ENCODE data around the gene GPR39. TPM values are rescaled to one million over a fixed set of nuclear protein-coding genes. Genes with fewer than 3 reads are reported as not detected.

Gene GPR39
- total RNA-seq, 2 donors from 2014 or later, result 3.6 to 5.3 TPM

DNA sequence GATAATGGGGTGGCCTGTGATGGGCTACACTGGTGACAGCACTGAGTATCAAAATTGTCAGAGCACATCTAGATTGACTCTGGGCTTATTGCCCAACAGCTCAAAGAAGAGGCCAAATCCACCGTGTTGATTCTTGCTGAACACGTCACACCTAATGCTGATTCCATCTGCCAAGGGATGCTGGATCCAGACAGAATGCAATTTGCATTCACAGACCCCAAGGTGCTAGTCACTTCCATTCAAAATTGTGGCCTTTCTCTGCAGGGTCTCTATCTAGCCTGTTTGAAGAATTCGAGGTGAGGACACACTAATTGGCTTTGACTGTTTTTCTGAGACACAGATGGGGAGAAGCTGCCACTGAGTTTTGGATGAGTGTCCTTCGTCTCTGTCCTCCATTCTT is 13.5 kb upstream of the GPR39 start:
- Histone ChIP-seq H3K27ac (no peak overlapping the region), H3K4me3 (no peak overlapping the region), H3K27me3 (replicated peaks; ENCODE audit: insufficient read depth) (no peaks in the 10 kb centered on the region), H3K4me1 (replicated peaks) (no peaks in the 10 kb centered on the region), H3K36me3 (no peaks in the 10 kb centered on the region), H3K9me3 (no peaks in the 10 kb centered on the region)
- 56% methylated on average over 4 of the region's 4 CpGs for WGBS
- TF ChIP-seq POLR2AphosphoS5 (IDR thresholded peaks at IDR 0.05) (no peak), POLR2A (IDR thresholded peaks at IDR 0.05) (no peak)
- TF ChIP-seq, protein P1, sequence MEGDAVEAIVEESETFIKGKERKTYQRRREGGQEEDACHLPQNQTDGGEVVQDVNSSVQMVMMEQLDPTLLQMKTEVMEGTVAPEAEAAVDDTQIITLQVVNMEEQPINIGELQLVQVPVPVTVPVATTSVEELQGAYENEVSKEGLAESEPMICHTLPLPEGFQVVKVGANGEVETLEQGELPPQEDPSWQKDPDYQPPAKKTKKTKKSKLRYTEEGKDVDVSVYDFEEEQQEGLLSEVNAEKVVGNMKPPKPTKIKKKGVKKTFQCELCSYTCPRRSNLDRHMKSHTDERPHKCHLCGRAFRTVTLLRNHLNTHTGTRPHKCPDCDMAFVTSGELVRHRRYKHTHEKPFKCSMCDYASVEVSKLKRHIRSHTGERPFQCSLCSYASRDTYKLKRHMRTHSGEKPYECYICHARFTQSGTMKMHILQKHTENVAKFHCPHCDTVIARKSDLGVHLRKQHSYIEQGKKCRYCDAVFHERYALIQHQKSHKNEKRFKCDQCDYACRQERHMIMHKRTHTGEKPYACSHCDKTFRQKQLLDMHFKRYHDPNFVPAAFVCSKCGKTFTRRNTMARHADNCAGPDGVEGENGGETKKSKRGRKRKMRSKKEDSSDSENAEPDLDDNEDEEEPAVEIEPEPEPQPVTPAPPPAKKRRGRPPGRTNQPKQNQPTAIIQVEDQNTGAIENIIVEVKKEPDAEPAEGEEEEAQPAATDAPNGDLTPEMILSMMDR (IDR thresholded peaks at IDR 0.05), result no peak
- intact Hi-C loops (cut with DNase I), result no loop called here
- no peak for DNase-seq (ENCODE audit: low spot score)

DNA sequence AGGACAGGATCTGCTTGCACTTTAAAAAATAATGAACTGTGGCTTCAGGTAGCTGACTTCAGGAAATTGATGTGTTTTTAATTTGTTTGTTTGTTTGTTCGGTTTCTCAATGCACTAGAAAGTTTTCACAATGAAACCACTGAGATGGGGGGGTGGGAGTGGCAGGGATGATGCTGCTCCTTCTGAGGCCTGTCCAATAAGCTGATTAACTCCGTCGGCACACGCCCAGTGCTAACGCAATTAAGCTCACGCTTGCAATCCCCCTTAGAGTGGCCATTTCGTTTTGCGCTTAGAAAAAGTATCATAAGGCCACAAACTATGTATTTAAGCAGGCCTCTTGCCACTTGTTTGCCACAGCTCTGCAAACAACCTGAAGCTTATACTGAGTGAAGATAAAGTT is 12.5 kb upstream of the GPR39 start:
- no peak overlapping the region for H3K4me3 ChIP-seq
- intact Hi-C loops (cut with DNase I), result no loop called here
- 60% methylated on average over 8 of the region's 8 CpGs for WGBS
- H3K9me3 ChIP-seq, result no peaks in the 10 kb centered on the region
- TF ChIP-seq, protein P1 (IDR thresholded peaks at IDR 0.05), result no peak
- TF ChIP-seq POLR2AphosphoS5 (IDR thresholded peaks at IDR 0.05) (no peak), POLR2A (IDR thresholded peaks at IDR 0.05) (no peak)
- no peaks in the 10 kb centered on the region for H3K27me3 ChIP-seq (replicated peaks; ENCODE audit: insufficient read depth)
- no peak for DNase-seq (ENCODE audit: low spot score)
- no peaks in the 10 kb centered on the region for H3K36me3 ChIP-seq
- H3K4me1 ChIP-seq (replicated peaks), result no peaks in the 10 kb centered on the region
- no peak overlapping the region for H3K27ac ChIP-seq

DNA sequence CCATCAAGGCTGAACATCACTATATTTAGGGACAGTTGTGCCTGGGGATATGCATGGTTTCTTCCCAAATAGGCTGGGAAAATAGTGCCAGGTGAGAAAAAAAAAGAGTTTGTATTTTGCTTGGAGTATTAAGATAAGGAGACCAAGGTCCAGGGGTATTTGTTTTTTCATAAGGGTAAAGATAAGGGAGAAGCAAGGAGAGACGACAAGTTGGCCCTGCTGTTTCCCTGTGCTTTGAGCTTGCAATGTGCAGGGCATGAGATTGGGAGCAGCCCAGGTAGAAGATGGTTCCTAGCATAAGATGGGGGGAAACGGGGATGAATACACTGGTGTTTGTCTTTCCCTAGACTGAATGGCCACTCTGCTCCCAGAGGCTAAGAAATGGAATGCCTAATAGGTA is 8.8 kb upstream of the GPR39 start:
- TF ChIP-seq POLR2AphosphoS5 (IDR thresholded peaks at IDR 0.05) (no peak), POLR2A (IDR thresholded peaks at IDR 0.05) (no peak)
- TF ChIP-seq, protein P1 (IDR thresholded peaks at IDR 0.05), result no peak
- intact Hi-C loops (cut with DNase I), result no loop called here

DNA sequence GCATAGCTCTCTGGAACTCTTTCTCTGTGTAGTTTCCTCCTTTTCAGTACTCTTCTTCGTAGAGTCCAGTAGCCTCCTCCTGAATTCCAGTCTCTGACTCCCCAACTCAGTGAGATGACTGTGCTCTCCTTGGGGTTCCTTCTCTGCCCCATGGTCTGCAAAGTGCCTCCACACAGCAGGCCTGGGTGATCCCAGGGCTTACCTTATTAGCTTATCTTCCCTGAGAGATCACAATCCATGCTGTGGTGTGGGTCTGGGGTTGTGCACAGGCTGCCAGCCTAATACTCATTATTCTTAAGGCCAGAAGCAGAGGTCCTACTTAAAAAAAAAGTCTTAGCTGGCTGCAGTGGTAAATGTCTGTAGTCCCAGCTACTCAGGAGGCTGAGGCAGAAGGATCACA is 4.6 kb upstream of the GPR39 start:
- intact Hi-C loops (cut with DNase I), result no loop called here
- H3K9me3 ChIP-seq, result no peaks in the 10 kb centered on the region
- peaks cover 3% of the 10 kb centered on the region for H3K4me1 ChIP-seq (replicated peaks)
- no peaks in the 10 kb centered on the region for H3K27me3 ChIP-seq (replicated peaks; ENCODE audit: insufficient read depth)
- H3K4me3 ChIP-seq, result no peak overlapping the region
- TF ChIP-seq POLR2AphosphoS5 (IDR thresholded peaks at IDR 0.05), result no peak
- WGBS, result 93% methylated on average over 1 of the region's 1 CpG
- DNase-seq (ENCODE audit: low spot score), result no peak
- H3K36me3 ChIP-seq, result no peaks in the 10 kb centered on the region
- no peak overlapping the region for H3K27ac ChIP-seq

More for the DNA sequence above, 8.8 kb upstream of the GPR39 start:
- Histone ChIP-seq H3K36me3 (no peaks in the 10 kb centered on the region), H3K27me3 (replicated peaks; ENCODE audit: insufficient read depth) (no peaks in the 10 kb centered on the region), H3K4me3 (no peak overlapping the region), H3K9me3 (no peaks in the 10 kb centered on the region), H3K4me1 (replicated peaks) (no peaks in the 10 kb centered on the region), H3K27ac (no peak overlapping the region)
- 52% methylated on average over 2 of the region's 2 CpGs for WGBS
- no peak for DNase-seq (ENCODE audit: low spot score)

DNA sequence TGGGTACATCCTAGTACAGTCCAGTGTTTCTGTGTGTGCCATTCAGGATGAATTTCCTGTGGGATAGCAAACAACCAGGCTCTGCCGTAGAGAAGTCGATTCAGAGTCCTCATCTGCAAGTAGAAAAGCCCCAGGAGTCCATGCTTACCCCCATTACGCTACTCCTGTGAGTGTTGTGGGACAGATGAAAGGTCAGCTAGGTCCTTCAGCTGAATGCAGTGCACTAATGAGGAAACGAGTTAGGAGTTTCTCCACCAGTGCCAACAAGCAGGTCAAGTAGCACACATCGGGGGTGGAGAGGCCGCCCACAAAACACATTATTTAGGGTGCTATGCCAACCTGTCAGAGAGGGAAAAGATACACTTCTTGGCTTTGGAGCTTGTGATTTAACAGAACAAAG is 2.5 kb upstream of the GPR39 start:
- Histone ChIP-seq H3K27ac (no peak overlapping the region), H3K36me3 (no peaks in the 10 kb centered on the region), H3K4me3 (no peak overlapping the region), H3K4me1 (replicated peaks) (peaks cover 3% of the 10 kb centered on the region), H3K9me3 (no peaks in the 10 kb centered on the region), H3K27me3 (replicated peaks; ENCODE audit: insufficient read depth) (no peaks in the 10 kb centered on the region)
- no peak for DNase-seq (ENCODE audit: low spot score)
- intact Hi-C loops (cut with DNase I), result no loop called here
- 89% methylated on average over 6 of the region's 6 CpGs for WGBS
- TF ChIP-seq POLR2AphosphoS5 (IDR thresholded peaks at IDR 0.05) (no peak), POLR2A (IDR thresholded peaks at IDR 0.05) (no peak)
- TF ChIP-seq, protein P1 (IDR thresholded peaks at IDR 0.05), result no peak
